Duodenal mucosa (tissue), 2 donors: Measurements from ENCODE around the gene PSMA6.
"Not testable (repeated sequence)": the region's sequence is repeated elsewhere in the genome, so short reads cannot be mapped to it uniquely, and the experiment has no call there.

Source experiments
- H3K27ac ChIP-seq: one replicate; pipeline ENCODE4 v1.7.0; 2013; ENCODE audit warnings: low read depth, low read length
- H3K27me3 ChIP-seq, 2 donors: one replicate each; pipeline ENCODE4 v1.7.0; 2013; ENCODE audit warnings: low read length in 2 of 2, control low read depth in 1 of 2; ENCODE audit not compliant: insufficient read depth in 2 of 2, control insufficient read depth in 1 of 2
- H3K36me3 ChIP-seq, 2 donors: one replicate each; pipeline ENCODE4 v1.7.0; 2013; ENCODE audit warnings: low read length in 2 of 2, control low read depth in 1 of 2; ENCODE audit not compliant: insufficient read depth in 2 of 2, control insufficient read depth in 1 of 2
- H3K4me1 ChIP-seq, 2 donors: one replicate each; pipeline ENCODE4 v1.7.0; 2013; ENCODE audit warnings: low read length in 2 of 2, control low read depth in 1 of 2; ENCODE audit not compliant: insufficient read depth in 2 of 2, control insufficient read depth in 1 of 2
- H3K4me3 ChIP-seq, 2 donors: one replicate each; pipeline ENCODE4 v1.7.0; 2013; ENCODE audit warnings: low read length in 2 of 2, low read depth in 1 of 2
- H3K9ac ChIP-seq, 2 donors: one replicate each; pipeline ENCODE4 v1.7.0; 2013; ENCODE audit warnings: low read length in 2 of 2, low read depth in 1 of 2
- H3K9me3 ChIP-seq, 2 donors: one replicate each; pipeline ENCODE4 v1.7.0; 2013; ENCODE audit warnings: low read length in 2 of 2, control low read depth in 1 of 2; ENCODE audit not compliant: control insufficient read depth in 1 of 2

The PSMA6 gene

GRCh38 chr14:35292051-35292769, at the start of gene PSMA6:
PSMA6 (plus strand) TSS chr14:35292382; CDS start chr14:35292477, 95 bp downstream.
- peak within 1 kb of the TSS; percentile 87 to 99 for H3K4me3 ChIP-seq
- H3K9me3 ChIP-seq: no peaks in the 10 kb centered on the region
- peak within 1 kb of the TSS; percentile 95 to 97 for H3K9ac ChIP-seq
- H3K4me1 ChIP-seq: peaks cover 25 to 34% of the 10 kb centered on the region in 2 donors
- H3K27ac ChIP-seq: peak within 1 kb of the TSS; percentile 92
- H3K27me3 ChIP-seq: no peaks in the 10 kb centered on the region
- H3K36me3 ChIP-seq: no peaks in the 10 kb centered on the region

GRCh38 chr14:35242599-35243311, 49.4 kb upstream of the PSMA6 start:
- Histone ChIP-seq H3K4me1 (no peaks in the 10 kb centered on the region), H3K4me3 (no peak overlapping the region), H3K36me3 (no peaks in the 10 kb centered on the region), H3K9ac (no peak overlapping the region), H3K27ac (no peak overlapping the region), H3K9me3 (no peaks in the 10 kb centered on the region), H3K27me3 (no peaks in the 10 kb centered on the region)

- Histone ChIP-seq H3K9me3 (no peaks in the 10 kb centered on the region), H3K4me3 (no peak overlapping the region), H3K9ac (no peak overlapping the region), H3K36me3 (no peaks in the 10 kb centered on the region), H3K4me1 (no peaks in the 10 kb centered on the region), H3K27ac (no peak overlapping the region), H3K27me3 (no peaks in the 10 kb centered on the region)
Measured at GRCh38 chr14:35243956-35244355, 48.2 kb upstream of the PSMA6 start.

GRCh38 chr14:35244542-35244941, 47.6 kb upstream of the PSMA6 start:
- H3K9me3 ChIP-seq: no peaks in the 10 kb centered on the region
- H3K27me3 ChIP-seq: no peaks in the 10 kb centered on the region
- no peaks in the 10 kb centered on the region for H3K4me1 ChIP-seq
- H3K9ac ChIP-seq: no peak overlapping the region
- H3K4me3 ChIP-seq: no peak overlapping the region
- H3K36me3 ChIP-seq: no peaks in the 10 kb centered on the region
- no peak overlapping the region for H3K27ac ChIP-seq

- Histone ChIP-seq H3K27me3 (no peaks in the 10 kb centered on the region), H3K36me3 (no peaks in the 10 kb centered on the region), H3K4me1 (no peaks in the 10 kb centered on the region), H3K4me3 (no peak overlapping the region), H3K9ac (no peak overlapping the region), H3K27ac (no peak overlapping the region), H3K9me3 (no peaks in the 10 kb centered on the region)
Measured at GRCh38 chr14:35245051-35245450, 47.1 kb upstream of the PSMA6 start.

GRCh38 chr14:35247777-35248475, 44.3 kb upstream of the PSMA6 start:
- Histone ChIP-seq H3K4me1 (no peaks in the 10 kb centered on the region), H3K9ac (no peak overlapping the region), H3K4me3 (no peak overlapping the region), H3K27ac (no peak overlapping the region), H3K9me3 (no peaks in the 10 kb centered on the region), H3K27me3 (no peaks in the 10 kb centered on the region), H3K36me3 (no peaks in the 10 kb centered on the region)

GRCh38 chr14:35248476-35248788, 43.8 kb upstream of the PSMA6 start:
- Histone ChIP-seq H3K9me3 (no peaks in the 10 kb centered on the region), H3K4me1 (no peaks in the 10 kb centered on the region), H3K4me3 (no peak overlapping the region), H3K27me3 (no peaks in the 10 kb centered on the region), H3K36me3 (no peaks in the 10 kb centered on the region), H3K9ac (no peak overlapping the region), H3K27ac (no peak overlapping the region)

- Histone ChIP-seq H3K4me1 (no peaks in the 10 kb centered on the region), H3K36me3 (no peaks in the 10 kb centered on the region), H3K27me3 (no peaks in the 10 kb centered on the region), H3K9ac (no peak overlapping the region), H3K27ac (no peak overlapping the region), H3K9me3 (no peaks in the 10 kb centered on the region), H3K4me3 (no peak overlapping the region)
Measured at GRCh38 chr14:35250319-35250718, 41.9 kb upstream of the PSMA6 start.

GRCh38 chr14:35252451-35252868, 39.7 kb upstream of the PSMA6 start:
- Histone ChIP-seq H3K36me3 (no peaks in the 10 kb centered on the region), H3K9ac (no peak overlapping the region), H3K27me3 (no peaks in the 10 kb centered on the region), H3K4me3 (no peak overlapping the region), H3K27ac (no peak overlapping the region), H3K4me1 (no peaks in the 10 kb centered on the region), H3K9me3 (no peaks in the 10 kb centered on the region)

- H3K27me3 ChIP-seq, H3K27ac ChIP-seq, H3K36me3 ChIP-seq, H3K4me1 ChIP-seq, H3K9ac ChIP-seq, H3K9me3 ChIP-seq, H3K4me3 ChIP-seq: not testable (repeated sequence)
Measured at GRCh38 chr14:35253056-35253455, 39.1 kb upstream of the PSMA6 start.
